Erythroblast (primary cell): ENCODE data around the gene VAMP4.

ENCODE experiments used
- GATA1 ChIP-seq: IDR thresholded peaks from 2 replicates; pipeline ENCODE4 v1.6.1; 2011; ENCODE audit warnings: low read depth, mild to moderate bottlenecking, control low read depth, low read length, moderate library complexity
- POLR2A ChIP-seq: IDR thresholded peaks from 2 replicates; pipeline ENCODE4 v1.6.1; 2011; ENCODE audit warnings: mild to moderate bottlenecking, low read length

DNA sequence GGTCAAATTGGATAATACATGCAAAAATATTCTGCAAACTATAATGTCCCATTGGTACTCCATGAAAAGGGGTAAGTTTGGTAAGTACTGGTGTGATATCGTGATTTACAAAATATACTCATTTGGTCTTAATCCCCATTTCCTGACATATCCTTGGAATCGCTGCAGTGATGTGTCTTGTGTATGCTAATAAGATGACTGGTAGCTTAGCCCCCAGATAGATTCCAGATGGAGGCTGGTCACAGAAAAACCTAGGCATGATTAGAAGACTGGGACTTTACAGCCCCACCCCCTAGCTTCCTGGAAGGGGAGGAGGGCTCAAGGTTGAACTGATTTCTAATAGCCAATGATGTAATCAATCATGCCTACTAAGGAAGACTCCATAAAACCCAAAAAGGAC is 3.0 kb downstream of the VAMP4 start:
- TF ChIP-seq POLR2A: no peak
- no peak for TF ChIP-seq GATA1
